ENCODE data around the gene ELFN1.

DNA sequence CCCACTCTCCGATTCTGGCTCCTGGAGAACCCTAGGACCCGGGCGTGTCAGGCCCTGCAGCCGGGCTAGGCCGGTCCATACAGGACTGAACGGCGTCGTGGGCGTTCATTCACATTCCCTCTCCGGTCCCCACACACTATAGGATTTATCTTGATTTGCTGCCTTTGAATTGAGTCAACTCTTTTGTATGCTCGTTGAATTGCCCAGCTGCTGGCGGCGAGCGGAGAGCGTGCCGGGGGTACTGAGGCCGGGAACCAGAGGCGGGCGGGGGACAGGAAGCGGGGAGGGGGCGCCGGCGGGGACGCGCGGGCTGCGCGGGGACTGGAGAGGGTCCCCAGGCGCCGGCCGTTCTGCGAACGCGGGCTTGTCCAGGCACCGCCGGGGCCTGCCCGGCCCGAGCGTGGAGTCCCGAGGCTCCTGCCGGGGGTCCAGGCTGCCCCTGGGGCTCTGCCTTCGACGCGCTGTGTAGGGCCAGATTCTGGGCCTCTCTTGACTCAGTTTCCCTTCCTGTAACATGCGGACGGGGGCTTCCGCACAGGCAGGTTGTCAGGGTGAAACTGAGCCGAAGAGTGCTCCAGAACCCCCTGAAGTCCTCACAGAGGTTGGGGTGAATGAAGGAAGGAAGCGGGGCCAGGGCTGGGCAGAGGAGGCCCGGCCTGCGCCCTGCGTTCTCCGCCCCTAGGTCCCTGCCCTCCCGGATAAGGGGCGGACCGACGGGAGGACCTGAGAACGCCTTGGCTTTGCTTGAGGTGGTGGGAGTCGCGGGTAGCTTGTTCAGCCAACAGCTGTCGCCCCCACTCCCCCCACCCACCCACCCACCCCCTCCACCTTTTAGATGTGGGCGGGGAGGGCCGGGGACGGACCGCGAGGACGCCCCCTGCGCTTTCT is 769 bp upstream of the ELFN1 start:
- TF ChIP-seq, protein P1, sequence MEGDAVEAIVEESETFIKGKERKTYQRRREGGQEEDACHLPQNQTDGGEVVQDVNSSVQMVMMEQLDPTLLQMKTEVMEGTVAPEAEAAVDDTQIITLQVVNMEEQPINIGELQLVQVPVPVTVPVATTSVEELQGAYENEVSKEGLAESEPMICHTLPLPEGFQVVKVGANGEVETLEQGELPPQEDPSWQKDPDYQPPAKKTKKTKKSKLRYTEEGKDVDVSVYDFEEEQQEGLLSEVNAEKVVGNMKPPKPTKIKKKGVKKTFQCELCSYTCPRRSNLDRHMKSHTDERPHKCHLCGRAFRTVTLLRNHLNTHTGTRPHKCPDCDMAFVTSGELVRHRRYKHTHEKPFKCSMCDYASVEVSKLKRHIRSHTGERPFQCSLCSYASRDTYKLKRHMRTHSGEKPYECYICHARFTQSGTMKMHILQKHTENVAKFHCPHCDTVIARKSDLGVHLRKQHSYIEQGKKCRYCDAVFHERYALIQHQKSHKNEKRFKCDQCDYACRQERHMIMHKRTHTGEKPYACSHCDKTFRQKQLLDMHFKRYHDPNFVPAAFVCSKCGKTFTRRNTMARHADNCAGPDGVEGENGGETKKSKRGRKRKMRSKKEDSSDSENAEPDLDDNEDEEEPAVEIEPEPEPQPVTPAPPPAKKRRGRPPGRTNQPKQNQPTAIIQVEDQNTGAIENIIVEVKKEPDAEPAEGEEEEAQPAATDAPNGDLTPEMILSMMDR (IDR thresholded peaks at IDR 0.05; ENCODE audit: extremely low read depth in 1 of 2, insufficient read depth in 1 of 2, low read depth in 1 of 2, low read length in 2 of 2) = no peak
- TF ChIP-seq EZH2 (IDR thresholded peaks at IDR 0.05; ENCODE audit: borderline replicate concordance, low read depth, low read length, severe bottlenecking) (peak; percentile 44), FOS (IDR thresholded peaks at IDR 0.05; ENCODE audit: borderline replicate concordance, insufficient read depth, low read length) (no peak)

Data from endothelial cell of umbilical vein (primary cell).